ENCODE data around the gene PLPPR4.

- TF ChIP-seq CTCF (IDR thresholded peaks at IDR 0.05) (no peak), EP300 (IDR thresholded peaks at IDR 0.05) (no peak), POLR2A (IDR thresholded peaks at IDR 0.05) (no peak)
Observed at GRCh38 chr1:99240621-99241020, 23.7 kb upstream of the PLPPR4 start.
